ENCODE measurements around the gene MYRF. TPM values are rescaled to one million over a fixed set of nuclear protein-coding genes. Genes with fewer than 3 reads are reported as not detected.

The MYRF gene
- total and polyA plus RNA-seq, 9 of the 15 experiments (the other 6 are each of a cell fraction or from before 2014, with no cell fraction given), result 2.3 to 25.8 (median 7.1) TPM

GRCh38 chr11:61711037-61711436, 41.4 kb upstream of the MYRF start:
- TF ChIP-seq THRAP3 (IDR thresholded peaks at IDR 0.05; ENCODE audit: borderline replicate concordance), result no peak
- TF ChIP-seq CREB3 (tag; conservative IDR thresholded peaks at IDR 0.05; ENCODE audit: low read depth), result no peak
- 16% methylated on average over 14 of the region's 14 CpGs for WGBS (ENCODE audit: insufficient coverage, low coverage, missing lambda C conversion rate)
- H3K4me2 ChIP-seq (ENCODE audit: insufficient read depth, low read length), result no peak overlapping the region
- intact Hi-C loops (cut with micrococcal nuclease), result no loop called here
- in situ Hi-C loops (cut with MboI), result no loop called here
- no peak for FAIRE-seq
- H3K9me1 ChIP-seq (ENCODE audit: control insufficient read depth, insufficient read depth, low read length), result no peaks in the 10 kb centered on the region
- no peaks in the 10 kb centered on the region for H3K79me2 ChIP-seq (ENCODE audit: control insufficient read depth, insufficient read depth, low read length)
- BruUV-seq (replicated peaks), result no TSS peak
- H3K9ac ChIP-seq (ENCODE audit: insufficient read depth in 1 of 2, low read depth in 2 of 2, low read length in 2 of 2), result no peak overlapping the region
- DNase-seq (ENCODE audit: extremely low read depth in 1 of 4, low spot score in 3 of 4), result no peak
- peaks cover 14% of the 10 kb centered on the region for H4K20me1 ChIP-seq (replicated peaks; ENCODE audit: control insufficient read depth, insufficient read depth, low read length)
- ChIA-PET CTCF (ENCODE audit: low intra/inter-chr PET ratio) (interaction anchor here (0.7 kb wide), 1 partner anchor 518 kb away, joined by 3 read pairs; no protein-coding TSS in a partner anchor), POLR2A (interaction anchor here (0.7 kb wide), 1 partner anchor 306 kb away, joined by 3 read pairs; no protein-coding TSS in a partner anchor)
- H3K27ac ChIP-seq (ENCODE audit: extremely low read depth, low read depth, low read length), result no peak overlapping the region
- H3K4me3 ChIP-seq, result no peak overlapping the region
- no peaks in the 10 kb centered on the region for H3K36me3 ChIP-seq (ENCODE audit: control insufficient read depth, insufficient read depth, low read length)
- H3K4me1 ChIP-seq (replicated peaks in 1 of 2; ENCODE audit: control insufficient read depth in 2 of 2, insufficient read depth in 2 of 2, low read length in 2 of 2), result peaks cover 0 to 13% of the 10 kb centered on the region in 2 experiments; a peak in 3 of 5 replicates
- no peak for ATAC-seq
- no peak overlapping the region for H2AFZ ChIP-seq (ENCODE audit: low read depth, low read length)
- H3K27me3 ChIP-seq (ENCODE audit: control insufficient read depth in 2 of 2, insufficient read depth in 2 of 2, low read length in 2 of 2), result peaks cover 23 to 82% of the 10 kb centered on the region in 2 experiments; a peak in 4 of 5 replicates
- no peaks in the 10 kb centered on the region for H3K9me3 ChIP-seq (replicated peaks; ENCODE audit: control insufficient read depth, insufficient read depth, low read depth, low read length)

GRCh38 chr11:61711498-61711897, 40.9 kb upstream of the MYRF start:
- ATAC-seq (no peak), FAIRE-seq (no peak), DNase-seq (ENCODE audit: extremely low read depth in 1 of 4, low spot score in 3 of 4) (no peak)
- Histone ChIP-seq H3K36me3 (ENCODE audit: control insufficient read depth, insufficient read depth, low read length) (no peaks in the 10 kb centered on the region), H3K4me3 (no peak overlapping the region), H3K4me1 (replicated peaks in 1 of 2; ENCODE audit: control insufficient read depth in 2 of 2, insufficient read depth in 2 of 2, low read length in 2 of 2) (peaks cover 0 to 13% of the 10 kb centered on the region in 2 experiments; a peak in 3 of 5 replicates), H3K9me3 (replicated peaks; ENCODE audit: control insufficient read depth, insufficient read depth, low read depth, low read length) (no peaks in the 10 kb centered on the region), H3K4me2 (ENCODE audit: insufficient read depth, low read length) (no peak overlapping the region), H3K9ac (ENCODE audit: insufficient read depth in 1 of 2, low read depth in 2 of 2, low read length in 2 of 2) (no peak overlapping the region), H3K27ac (ENCODE audit: extremely low read depth, low read depth, low read length) (no peak overlapping the region), H3K27me3 (ENCODE audit: control insufficient read depth in 2 of 2, insufficient read depth in 2 of 2, low read length in 2 of 2) (peaks cover 23 to 79% of the 10 kb centered on the region in 2 experiments; a peak in 4 of 5 replicates), H2AFZ (ENCODE audit: low read depth, low read length) (no peak overlapping the region), H4K20me1 (replicated peaks; ENCODE audit: control insufficient read depth, insufficient read depth, low read length) (peaks cover 14% of the 10 kb centered on the region), H3K79me2 (ENCODE audit: control insufficient read depth, insufficient read depth, low read length) (no peaks in the 10 kb centered on the region), H3K9me1 (ENCODE audit: control insufficient read depth, insufficient read depth, low read length) (no peaks in the 10 kb centered on the region)
- WGBS (ENCODE audit: insufficient coverage, low coverage, missing lambda C conversion rate), result 23% methylated on average over 4 of the region's 6 CpGs
- POLR2A ChIA-PET, result interaction anchor here (0.7 kb wide), 1 partner anchor 305 kb away, joined by 3 read pairs; no protein-coding TSS in a partner anchor
- no TSS peak for BruUV-seq (replicated peaks)
- in situ Hi-C loops (cut with MboI), result no loop called here
- intact Hi-C loops (cut with micrococcal nuclease), result no loop called here
- CTCF ChIA-PET (ENCODE audit: low intra/inter-chr PET ratio), result interaction anchor here (0.7 kb wide), 1 partner anchor 518 kb away, joined by 3 read pairs; no protein-coding TSS in a partner anchor
- TF ChIP-seq ATF6 (CRISPR knock-in tag; IDR thresholded peaks at IDR 0.05) (no peak), PTRF (tag; IDR thresholded peaks at IDR 0.05) (no peak), SLC30A9 (CRISPR knock-in tag; IDR thresholded peaks at IDR 0.05) (no peak), HDAC6 (IDR thresholded peaks at IDR 0.05; ENCODE audit: low read depth, low read length) (no peak), E2F8 (IDR thresholded peaks at IDR 0.05; ENCODE audit: low read depth, partially characterized antibody) (no peak), THAP7 (CRISPR knock-in tag; IDR thresholded peaks at IDR 0.05) (no peak)

Measured in K562 (cell line).